ENCODE measurements around the gene FNDC8.
A peak's percentile ranks its signal among the peaks of the same experiment; 100 is the strongest.
"Not testable (repeated sequence)": the region's sequence is repeated elsewhere in the genome, so short reads cannot be mapped to it uniquely, and the experiment has no call there.

The FNDC8 gene

GRCh38 chr17:35095741-35096140, 25.7 kb upstream of the FNDC8 start:
- DNase-seq (ENCODE audit: low read depth, low spot score): no peak

- no peak for DNase-seq (ENCODE audit: low read depth, low spot score)
Measured at GRCh38 chr17:35097776-35098175, 23.6 kb upstream of the FNDC8 start.

- DNase-seq (ENCODE audit: low read depth, low spot score): no peak
Measured at GRCh38 chr17:35099908-35100307, 21.5 kb upstream of the FNDC8 start.

GRCh38 chr17:35101036-35101435, 20.4 kb upstream of the FNDC8 start:
- no peak for DNase-seq (ENCODE audit: low read depth, low spot score)

- DNase-seq (ENCODE audit: low read depth, low spot score): no peak
Measured at GRCh38 chr17:35101725-35102124, 19.7 kb upstream of the FNDC8 start.

GRCh38 chr17:35103271-35103670, 18.1 kb upstream of the FNDC8 start:
- DNase-seq (ENCODE audit: low read depth, low spot score): no peak

GRCh38 chr17:35104844-35105450, 16.5 kb upstream of the FNDC8 start:
- no peak for DNase-seq (ENCODE audit: low read depth, low spot score)

GRCh38 chr17:35110791-35111190, 10.6 kb upstream of the FNDC8 start:
- DNase-seq (ENCODE audit: low read depth, low spot score): not testable (repeated sequence)

- no peak for DNase-seq (ENCODE audit: low read depth, low spot score)
Measured at GRCh38 chr17:35116845-35117244, 4.6 kb upstream of the FNDC8 start.

- DNase-seq (ENCODE audit: low read depth, low spot score): no peak
Measured at GRCh38 chr17:35117984-35118383, 3.4 kb upstream of the FNDC8 start.

GRCh38 chr17:35119370-35120165, 1.8 kb upstream of the FNDC8 start, which contains the start of gene RAD51D:
Gene RAD51D (minus strand): TSS chr17:35119860. CDS start chr17:35119613, 247 bp downstream.
- DNase-seq (ENCODE audit: low read depth, low spot score): peak; percentile 47

GRCh38 chr17:35127751-35128514, 6.5 kb downstream of the FNDC8 start:
- DNase-seq (ENCODE audit: low read depth, low spot score): no peak

- DNase-seq (ENCODE audit: low read depth, low spot score): no peak
Measured at GRCh38 chr17:35129154-35129972, 7.9 kb downstream of the FNDC8 start.

- no peak for DNase-seq (ENCODE audit: low read depth, low spot score)
Measured at GRCh38 chr17:35129973-35130351, 8.5 kb downstream of the FNDC8 start.

- no peak for DNase-seq (ENCODE audit: low read depth, low spot score)
Measured at GRCh38 chr17:35130392-35130791, 9.0 kb downstream of the FNDC8 start.

GRCh38 chr17:35132099-35132498, 10.7 kb downstream of the FNDC8 start:
- no peak for DNase-seq (ENCODE audit: low read depth, low spot score)

- no peak for DNase-seq (ENCODE audit: low read depth, low spot score)
Measured at GRCh38 chr17:35132816-35133550, 11.6 kb downstream of the FNDC8 start.

- DNase-seq (ENCODE audit: low read depth, low spot score): no peak
Measured at GRCh38 chr17:35135322-35135721, 13.9 kb downstream of the FNDC8 start.

- DNase-seq (ENCODE audit: low read depth, low spot score): no peak
Measured at GRCh38 chr17:35138218-35138617, 16.8 kb downstream of the FNDC8 start.

- peak; percentile 54 for DNase-seq (ENCODE audit: low read depth, low spot score)
Measured at GRCh38 chr17:35141681-35142466, 20.5 kb downstream of the FNDC8 start, which contains the start of gene NLE1. Gene NLE1 (minus strand): TSS chr17:35142303. CDS start chr17:35142275, 28 bp downstream.

All from iPS DF 19.7 (cell line).